ENCODE results near the gene SPAG16.

DNA sequence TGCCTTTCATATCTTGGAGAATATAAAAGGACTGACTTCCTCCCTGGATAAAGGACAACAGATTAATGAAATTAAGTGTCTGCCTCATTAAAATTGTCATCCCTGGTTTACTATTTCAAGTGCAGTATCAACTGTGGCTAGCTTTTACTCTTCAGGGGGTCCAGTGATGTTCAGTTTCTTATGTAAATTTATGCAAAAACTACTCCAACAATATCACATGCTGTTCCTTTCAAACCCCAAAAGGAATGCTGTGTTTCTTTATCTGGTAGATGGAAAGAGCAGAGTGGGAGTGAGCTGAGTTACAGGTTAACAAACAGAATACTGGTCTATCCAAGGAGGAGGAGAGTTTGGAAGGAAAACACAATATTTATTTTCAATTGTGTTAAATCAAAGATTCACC lies 842.9 kb downstream of the SPAG16 start:
- no peak for TF ChIP-seq POLR2A (IDR thresholded peaks at IDR 0.05)
- TF ChIP-seq CTCF (IDR thresholded peaks at IDR 0.05): no peak

Measured in body of pancreas (tissue), 4 donors.